Muscle of back (tissue), 13 donors: ENCODE measurements around the gene EID2B. TPM values are rescaled to one million over a fixed set of nuclear protein-coding genes. Genes with fewer than 3 reads are reported as not detected.

Experiments used
- DNase-seq, 3 donors: peaks; one replicate each; pipeline versions ENCODE4 v3.0.0 to v3.0.0-alpha.2; 2013
- long read RNA-seq, 9 donors: transcript quantifications; one replicate each; lab custom pipeline, GENCODE V29; 2026
- polyA plus RNA-seq, 10 donors: library from polyadenylated mRNA; unstranded; fragments of 120-200 nt; gene quantifications; one replicate each; pipeline ENCODE4 v1.2.1, GENCODE V29; 2013; ENCODE audit not compliant: insufficient read length in 10 of 10

The EID2B gene
- 1 to 10 TPM; 2.0 to 3.0 (median 2.4) TPM for polyA plus RNA-seq
- long read RNA-seq, donor 1, partial matches to known transcripts = 0 of 3 reads
- long read RNA-seq, donor 1, other reads (novel, unspliced or antisense) = 0 of 3 reads
- long read RNA-seq, donor 2 = 0 reads
- long read RNA-seq, donor 3 = 0 reads
- long read RNA-seq, donor 4, partial matches to known transcripts = 0 of 3 reads
- long read RNA-seq, donor 4, other reads (novel, unspliced or antisense) = 0 of 3 reads
- long read RNA-seq, donor 5, transcript EID2B-201 (1 exons, 1,865 nt) = major isoform, 7 of 7 reads
- long read RNA-seq, donor 5, partial matches to known transcripts = 0 of 7 reads
- long read RNA-seq, donor 5, other reads (novel, unspliced or antisense) = 0 of 7 reads
- long read RNA-seq, donor 6, partial matches to known transcripts = 0 of 2 reads
- long read RNA-seq, donor 6, other reads (novel, unspliced or antisense) = 0 of 2 reads
- long read RNA-seq, donor 7, partial matches to known transcripts = 0 of 4 reads
- long read RNA-seq, donor 7, other reads (novel, unspliced or antisense) = 0 of 4 reads
- long read RNA-seq, donor 8, partial matches to known transcripts = 0 of 2 reads
- long read RNA-seq, donor 8, other reads (novel, unspliced or antisense) = 0 of 2 reads
- long read RNA-seq, donor 9 = 0 reads

- peak; percentile 97 to 99 (median 99) for DNase-seq
Observed at GRCh38 chr19:39532233-39533002, at the start of gene EID2B. TSS of gene EID2B (minus strand) at chr19:39532852. CDS start at chr19:39532802, 50 bp downstream.

- no peak for DNase-seq
Observed at GRCh38 chr19:39582442-39582841, 49.8 kb upstream of the EID2B start.

DNA sequence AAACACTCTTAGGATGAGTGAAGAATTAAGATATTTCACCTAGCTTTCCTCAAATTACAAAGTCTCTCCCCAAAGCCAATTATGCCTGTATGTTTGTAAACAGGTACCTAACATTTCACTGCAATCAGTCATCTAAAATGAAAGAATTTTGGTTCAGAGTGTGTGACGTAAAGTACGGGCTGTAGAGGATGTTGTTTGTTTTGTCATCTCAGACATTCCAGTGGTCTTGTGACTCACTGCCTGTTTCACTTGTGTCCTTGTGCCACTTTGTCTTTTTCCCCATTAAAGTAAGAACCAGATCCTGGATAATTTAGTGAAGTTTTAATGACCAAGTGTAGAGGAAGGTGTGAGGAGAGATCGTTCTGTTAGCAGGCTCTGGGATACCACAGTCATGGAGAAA is 36.0 kb upstream of the EID2B start:
- no peak for DNase-seq

- no peak for DNase-seq
Observed at GRCh38 chr19:39566064-39566463, 33.4 kb upstream of the EID2B start.

DNA sequence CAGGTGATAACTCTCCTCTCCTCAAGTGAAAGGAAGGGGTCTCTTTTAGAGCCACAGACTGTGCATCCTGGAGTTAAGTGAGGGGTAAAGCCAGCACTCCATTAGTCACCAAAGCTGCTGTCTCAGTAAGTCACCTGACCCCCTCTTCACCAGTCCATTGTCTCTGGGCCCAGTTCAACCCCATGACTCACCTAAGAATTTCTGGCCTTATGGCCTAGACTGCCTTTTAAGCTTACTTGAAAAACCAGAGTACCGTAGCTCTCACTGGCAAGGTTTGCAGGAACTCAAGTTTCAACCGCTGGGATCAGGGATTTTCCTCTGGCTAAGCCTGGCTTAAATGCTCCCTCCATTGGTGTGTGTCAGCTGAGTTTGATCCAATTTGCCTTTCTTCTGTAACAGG is 30.8 kb upstream of the EID2B start:
- DNase-seq = no peak

- no peak for DNase-seq
Observed at GRCh38 chr19:39558624-39559117, 26.0 kb upstream of the EID2B start.

DNA sequence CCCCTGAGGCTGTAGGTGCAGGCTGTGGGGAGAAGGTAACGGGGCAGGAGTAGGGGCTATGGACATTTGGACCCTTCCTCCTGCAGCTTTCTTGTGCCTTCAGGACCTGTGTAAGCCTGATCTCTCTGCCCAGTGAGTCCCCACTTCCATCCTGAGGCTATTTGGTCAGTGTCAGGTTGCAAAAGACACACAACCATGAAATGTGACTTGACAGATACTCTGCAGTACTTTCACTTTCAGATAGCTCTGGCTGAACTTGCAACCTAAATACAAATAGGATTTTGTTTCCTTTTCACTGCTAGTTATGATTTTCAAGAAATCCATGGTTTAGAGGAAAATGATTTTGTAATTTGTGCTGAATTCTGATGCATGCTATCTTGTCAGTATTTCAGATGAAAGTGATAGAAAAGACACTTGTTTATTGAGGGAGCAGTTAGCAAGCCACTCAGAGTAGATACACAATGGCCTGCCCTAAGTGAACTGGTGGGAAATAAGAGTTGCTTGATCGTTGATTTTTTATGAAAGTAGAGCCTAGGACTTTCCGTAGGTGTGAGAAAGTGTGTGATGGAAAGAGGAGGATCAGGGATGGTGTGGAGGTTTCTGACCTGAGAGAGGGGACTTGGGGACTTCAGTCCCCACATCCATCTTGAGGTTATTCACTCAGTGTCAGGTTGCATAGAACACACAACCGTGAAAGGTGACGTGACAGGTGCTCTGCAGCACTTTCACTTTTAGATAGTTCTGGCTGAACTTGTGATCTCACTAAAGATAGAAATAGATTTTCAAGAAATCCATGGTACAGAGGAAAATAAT is 25.4 kb upstream of the EID2B start:
- DNase-seq = no peak

DNA sequence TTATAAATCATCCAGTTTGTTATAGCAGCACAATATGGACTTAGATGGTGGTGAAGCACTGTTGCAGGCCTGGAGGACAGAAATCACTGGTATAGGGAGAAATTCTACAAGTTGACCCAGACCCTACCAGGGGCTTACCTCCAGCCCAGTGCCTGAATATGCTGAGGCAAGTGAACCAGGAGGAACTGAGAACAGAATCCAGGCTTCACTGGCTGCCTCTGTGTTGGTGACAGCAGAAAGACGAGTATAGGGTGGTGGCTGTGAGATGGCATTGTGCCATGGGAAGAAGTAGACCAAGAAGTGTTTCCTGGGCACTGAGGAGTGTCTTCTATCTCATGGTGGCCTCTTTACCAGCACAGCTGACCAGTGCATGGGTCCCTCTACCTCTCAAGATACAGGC is 23.2 kb upstream of the EID2B start:
- DNase-seq = no peak

- DNase-seq = no peak
Observed at GRCh38 chr19:39554701-39555311, 22.2 kb upstream of the EID2B start.

DNA sequence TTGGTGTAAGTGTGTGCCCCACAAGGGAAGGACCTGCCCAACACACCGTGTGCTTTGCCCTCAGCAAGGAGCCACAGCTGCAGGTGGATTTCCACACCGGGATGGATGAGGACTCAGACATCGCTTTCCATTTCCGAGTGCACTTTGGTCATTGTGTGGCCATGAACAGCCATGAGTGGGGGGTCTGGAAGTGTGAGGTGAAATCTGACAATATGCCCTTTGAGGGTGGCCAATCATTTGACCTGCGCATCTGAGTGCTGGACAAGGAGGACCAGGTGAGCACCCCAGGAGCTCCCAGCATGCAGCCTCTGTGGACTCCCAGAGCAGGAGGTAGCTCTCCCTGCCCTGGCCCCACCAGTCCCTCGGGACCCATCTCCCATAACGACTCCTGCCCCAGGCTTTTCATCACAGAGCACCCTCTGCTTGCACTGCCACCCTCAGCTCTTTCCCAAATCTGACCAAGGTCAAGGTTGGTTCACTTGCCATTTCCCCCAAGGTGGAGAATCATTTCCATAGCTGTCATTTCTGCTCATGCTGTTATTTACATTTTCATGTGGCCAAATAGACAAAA is 20.5 kb upstream of the EID2B start:
- no peak for DNase-seq

DNA sequence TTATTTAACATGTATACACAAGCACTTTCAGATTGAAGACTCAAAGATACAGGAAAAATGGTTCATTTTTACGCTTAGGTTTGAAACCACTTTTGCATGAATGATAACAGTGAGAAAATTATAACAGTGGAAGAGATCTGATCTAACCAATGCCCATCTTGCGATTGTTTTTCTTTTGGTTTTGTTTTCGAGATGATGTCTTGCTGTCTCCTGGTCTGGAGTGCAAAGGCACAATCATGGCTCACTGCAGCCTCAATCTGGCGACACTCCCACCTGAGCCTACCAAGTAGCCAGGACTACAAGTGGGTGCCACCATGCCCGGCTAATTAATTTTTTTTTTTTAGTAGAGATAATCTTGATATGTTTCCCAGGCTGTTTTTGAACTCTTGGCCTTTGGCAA is 17.5 kb upstream of the EID2B start:
- DNase-seq = no peak

DNA sequence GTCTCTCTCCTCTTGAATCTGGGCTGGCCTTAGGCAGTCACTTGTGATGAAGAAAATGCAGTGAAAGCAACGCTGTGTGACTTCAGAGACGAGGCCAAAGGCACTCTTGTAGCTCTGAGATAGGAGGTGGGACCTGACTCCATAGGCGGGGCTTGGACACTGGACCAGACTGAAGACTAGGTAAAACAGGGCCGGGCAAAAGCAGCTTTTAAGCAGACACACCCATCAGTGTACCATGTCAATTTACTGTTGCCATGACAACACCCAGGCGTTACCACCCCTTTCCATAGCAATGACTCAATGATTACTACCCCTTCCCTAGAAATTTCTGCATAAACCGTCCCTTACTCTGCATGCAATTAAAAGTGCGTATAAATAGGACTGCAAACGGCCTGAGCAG is 13.9 kb upstream of the EID2B start:
- DNase-seq = no peak

GRCh38 chr19:39544911-39545310 is 12.3 kb upstream of the EID2B start:
- no peak for DNase-seq

DNA sequence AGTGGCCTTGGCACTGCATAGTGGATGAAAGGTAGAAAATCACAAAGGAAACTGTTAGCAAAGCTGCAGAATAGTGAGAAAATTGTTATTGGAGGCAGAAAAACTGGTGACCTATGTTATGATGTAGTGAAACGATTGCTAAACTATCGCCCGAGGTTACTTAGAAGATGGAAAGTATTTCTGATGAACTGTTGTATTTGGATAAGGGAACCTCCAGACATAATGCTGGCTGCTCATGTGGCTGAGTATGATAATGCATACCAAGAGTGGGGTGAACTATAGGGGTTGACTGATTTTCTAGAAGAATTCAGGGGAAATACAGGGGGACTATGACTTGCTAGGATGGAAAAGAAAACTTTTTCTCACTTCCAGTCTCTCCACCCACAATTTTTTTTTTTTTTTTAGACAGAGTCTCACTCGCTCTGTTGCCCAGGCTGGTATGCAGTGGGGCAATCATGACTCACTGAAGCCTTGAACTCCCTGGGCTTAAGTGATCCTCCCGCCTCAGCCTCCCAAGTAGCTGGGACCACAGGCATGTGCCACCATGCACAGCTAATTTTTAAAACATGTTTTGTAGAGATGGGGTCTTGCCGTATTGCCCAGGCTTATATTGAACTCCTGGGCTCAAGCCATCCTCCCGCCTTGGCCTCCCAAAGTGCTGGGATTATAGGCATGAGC is 11.7 kb upstream of the EID2B start:
- DNase-seq = no peak

- DNase-seq = no peak
Observed at GRCh38 chr19:39543477-39543857, 10.8 kb upstream of the EID2B start.

DNA sequence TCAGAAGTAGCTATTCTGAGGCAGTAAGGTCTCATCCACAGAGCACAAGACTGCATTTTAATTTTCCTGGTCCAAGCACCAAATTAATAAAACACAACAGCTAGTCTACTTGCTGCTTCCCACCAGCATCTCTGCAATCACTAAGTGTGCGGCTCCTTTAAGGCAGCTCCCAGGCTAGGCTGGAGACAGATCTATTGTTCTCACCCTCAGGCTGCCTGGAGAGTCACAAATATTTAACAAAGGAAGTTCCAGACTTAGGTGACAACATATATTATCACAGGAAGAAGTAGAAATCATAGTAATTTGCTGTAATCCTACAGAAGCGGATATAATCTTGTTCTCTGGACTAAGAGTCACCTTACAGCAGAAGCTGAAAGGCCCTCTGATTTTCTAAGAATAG is 9.6 kb upstream of the EID2B start:
- DNase-seq = no peak

DNA sequence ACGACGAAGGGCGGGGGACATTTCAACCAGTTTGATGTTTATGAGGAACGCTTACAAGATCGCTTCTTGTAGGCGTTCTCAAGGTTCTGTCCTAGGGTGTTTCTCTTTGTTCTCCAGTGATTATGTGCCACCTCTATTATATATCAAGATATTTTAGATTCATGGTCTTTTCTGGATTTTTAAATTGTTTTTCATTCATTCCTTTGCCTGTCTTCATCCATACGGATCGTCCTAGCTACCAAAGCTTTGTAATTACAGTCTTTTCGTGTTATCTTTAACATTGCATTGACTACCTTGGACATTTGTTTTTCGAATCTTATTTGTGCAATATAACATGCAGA is 7.7 kb upstream of the EID2B start:
- no peak for DNase-seq

- peak; percentile 94 to 98 (median 98) for DNase-seq
Observed at GRCh38 chr19:39539518-39540332, 7.1 kb upstream of the EID2B start, which contains the start of gene EID2. TSS of gene EID2 (minus strand) at chr19:39540161. CDS start at chr19:39540079, 82 bp downstream.

GRCh38 chr19:39539165-39539517 is 6.5 kb upstream of the EID2B start:
- DNase-seq = peak in 1 of 3 donors; percentile 7
